Keratinocyte (primary cell): ENCODE results near the gene RAB37.

ENCODE experiments used
- EZH2 ChIP-seq: IDR thresholded peaks from one replicate; pipeline ENCODE4 v1.6.1; 2012; ENCODE audit warnings: inconsistent platforms, mild to moderate bottlenecking, low read length, moderate library complexity
- TF ChIP-seq, protein P1 (sequence below), 3 experiments: IDR thresholded peaks in 1 of 3; conservative IDR thresholded peaks in 1 of 3; optimal IDR thresholded peaks in 1 of 3; 2 replicates in 2 of 3; 3 replicates in 1 of 3; pipeline versions ENCODE3 to v1.5.1; 2011; ENCODE audit warnings: low read length in 3 of 3, mild to moderate bottlenecking in 3 of 3, moderate library complexity in 2 of 3, control low read depth in 1 of 3, inconsistent platforms in 1 of 3; ENCODE audit not compliant: insufficient read depth in 2 of 3; ENCODE audit errors: extremely low read depth in 1 of 3

DNA sequence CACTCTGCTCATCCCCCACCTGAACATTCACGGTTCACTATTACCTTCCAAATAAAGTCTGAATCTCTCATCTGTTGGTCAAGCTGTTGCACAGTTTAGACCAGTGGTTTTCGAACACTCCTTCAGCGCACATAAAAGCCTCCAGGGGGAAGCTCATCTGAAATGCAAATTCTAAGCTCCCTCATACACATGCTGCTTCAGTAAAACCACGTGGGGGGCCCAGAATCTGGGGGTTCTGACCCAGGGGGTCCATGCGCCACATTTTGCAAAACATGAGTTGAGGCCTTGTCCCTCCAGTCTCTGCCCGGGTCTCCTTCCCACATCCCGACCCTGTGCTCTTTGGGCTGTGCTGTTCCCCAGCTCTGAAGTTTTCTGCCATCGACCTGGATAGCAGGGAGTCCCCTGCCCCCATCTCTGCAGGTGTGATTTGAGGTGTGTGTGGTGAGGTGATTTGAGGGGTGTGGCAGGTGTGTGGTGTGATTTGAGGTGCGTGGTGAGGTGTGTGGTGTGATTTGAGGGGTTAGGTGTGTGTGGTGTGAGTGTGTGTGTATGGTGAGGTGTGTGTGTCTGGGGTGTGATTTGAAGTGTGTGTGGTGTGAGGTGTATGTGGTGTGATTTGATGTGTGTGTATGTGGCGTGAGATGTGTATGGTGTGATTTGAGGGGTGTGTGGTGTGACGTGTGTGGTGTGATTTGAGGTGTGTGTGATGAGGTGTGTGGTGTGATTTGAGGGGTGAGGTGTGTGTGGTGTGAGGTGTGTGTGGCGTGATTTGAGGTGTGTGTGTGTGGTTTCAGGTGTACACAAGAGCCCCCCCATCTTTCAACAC, 4.8 kb upstream of the RAB37 start:
- TF ChIP-seq, protein P1, sequence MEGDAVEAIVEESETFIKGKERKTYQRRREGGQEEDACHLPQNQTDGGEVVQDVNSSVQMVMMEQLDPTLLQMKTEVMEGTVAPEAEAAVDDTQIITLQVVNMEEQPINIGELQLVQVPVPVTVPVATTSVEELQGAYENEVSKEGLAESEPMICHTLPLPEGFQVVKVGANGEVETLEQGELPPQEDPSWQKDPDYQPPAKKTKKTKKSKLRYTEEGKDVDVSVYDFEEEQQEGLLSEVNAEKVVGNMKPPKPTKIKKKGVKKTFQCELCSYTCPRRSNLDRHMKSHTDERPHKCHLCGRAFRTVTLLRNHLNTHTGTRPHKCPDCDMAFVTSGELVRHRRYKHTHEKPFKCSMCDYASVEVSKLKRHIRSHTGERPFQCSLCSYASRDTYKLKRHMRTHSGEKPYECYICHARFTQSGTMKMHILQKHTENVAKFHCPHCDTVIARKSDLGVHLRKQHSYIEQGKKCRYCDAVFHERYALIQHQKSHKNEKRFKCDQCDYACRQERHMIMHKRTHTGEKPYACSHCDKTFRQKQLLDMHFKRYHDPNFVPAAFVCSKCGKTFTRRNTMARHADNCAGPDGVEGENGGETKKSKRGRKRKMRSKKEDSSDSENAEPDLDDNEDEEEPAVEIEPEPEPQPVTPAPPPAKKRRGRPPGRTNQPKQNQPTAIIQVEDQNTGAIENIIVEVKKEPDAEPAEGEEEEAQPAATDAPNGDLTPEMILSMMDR (optimal IDR thresholded peaks at IDR 0.05 in 1 of 3, IDR thresholded peaks at IDR 0.05 in 1 of 3, conservative IDR thresholded peaks at IDR 0.05 in 1 of 3; ENCODE audit: extremely low read depth in 1 of 3, insufficient read depth in 2 of 3, low read length in 3 of 3) = no peak
- TF ChIP-seq EZH2 = no peak
